GM15510 (cell line): ENCODE data around the gene KCNJ18.
"Not testable (repeated sequence)": the region's sequence is repeated elsewhere in the genome, so short reads cannot be mapped to it uniquely, and the experiment has no call there.

Source experiments
- POLR2A ChIP-seq: IDR thresholded peaks from 3 replicates; pipeline ENCODE4 v1.6.1; 2011; ENCODE audit warnings: borderline replicate concordance; ENCODE audit not compliant: insufficient read length; ENCODE audit errors: extremely low read depth

Gene KCNJ18

GRCh38 chr17:21691883-21692703 lies at the start of gene KCNJ18:
Gene KCNJ18 (plus strand): TSS chr17:21692523. CDS start chr17:21702787, 10,264 bp downstream.
- TF ChIP-seq POLR2A, result not testable (repeated sequence)

GRCh38 chr17:21674242-21674731 lies 18.0 kb upstream of the KCNJ18 start:
- TF ChIP-seq POLR2A, result no peak

- TF ChIP-seq POLR2A, result no peak
Observed at GRCh38 chr17:21676281-21677111, 15.8 kb upstream of the KCNJ18 start.

GRCh38 chr17:21677126-21677910 lies 15.0 kb upstream of the KCNJ18 start:
- no peak for TF ChIP-seq POLR2A

- TF ChIP-seq POLR2A, result no peak
Observed at GRCh38 chr17:21677911-21678310, 14.4 kb upstream of the KCNJ18 start.

GRCh38 chr17:21678393-21679081 lies 13.8 kb upstream of the KCNJ18 start:
- no peak for TF ChIP-seq POLR2A

- no peak for TF ChIP-seq POLR2A
Observed at GRCh38 chr17:21679256-21680146, 12.8 kb upstream of the KCNJ18 start.

- no peak for TF ChIP-seq POLR2A
Observed at GRCh38 chr17:21680366-21680765, 12.0 kb upstream of the KCNJ18 start.

- TF ChIP-seq POLR2A, result no peak
Observed at GRCh38 chr17:21686165-21687015, 5.9 kb upstream of the KCNJ18 start.

- TF ChIP-seq POLR2A, result no peak
Observed at GRCh38 chr17:21687136-21687953, 5.0 kb upstream of the KCNJ18 start.

- no peak for TF ChIP-seq POLR2A
Observed at GRCh38 chr17:21688293-21688949, 3.9 kb upstream of the KCNJ18 start.
